ENCODE data around the gene B4GALT3.

The B4GALT3 gene

GRCh38 chr1:161185282-161185682, 8.0 kb upstream of the B4GALT3 start:
- DNase-seq, result peak; percentile 97

DNA sequence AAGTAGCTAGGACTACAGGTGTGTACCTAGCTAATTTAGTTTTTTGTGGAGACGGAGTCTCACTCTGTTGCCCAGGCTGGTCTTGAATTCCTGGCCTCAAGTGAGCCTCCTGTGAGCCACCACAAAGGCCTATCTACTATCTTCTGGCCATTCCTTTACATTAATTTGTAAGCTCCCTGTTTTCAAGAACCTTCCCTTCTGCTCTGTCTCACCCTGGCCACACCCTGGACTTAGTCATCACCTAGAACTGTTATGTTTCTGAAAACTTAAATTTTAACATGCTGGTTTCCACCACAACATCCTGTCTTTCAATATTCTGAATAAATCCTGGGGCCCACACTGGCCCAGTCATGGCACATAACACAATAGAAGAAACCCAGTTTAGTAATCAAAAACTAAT, 4.9 kb upstream of the B4GALT3 start:
- no peak for DNase-seq

DNA sequence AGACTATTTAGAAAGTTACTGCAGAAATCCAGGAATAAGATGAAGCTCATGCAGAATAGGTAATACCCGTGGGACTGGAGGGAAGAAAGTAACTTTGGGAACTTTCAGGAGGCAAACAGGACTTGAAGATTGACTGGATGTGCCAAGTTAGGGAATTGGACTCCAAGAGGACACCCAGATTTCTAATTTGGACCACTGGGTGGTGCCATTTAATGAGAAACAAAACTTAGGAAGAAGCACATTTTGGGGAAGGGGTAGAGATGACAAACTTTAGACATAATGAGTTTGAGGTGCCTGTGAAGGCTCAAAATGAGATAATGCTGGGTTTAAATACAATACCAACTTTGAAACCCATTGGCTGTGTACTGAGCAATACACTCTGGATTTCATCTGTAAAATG, 3.3 kb upstream of the B4GALT3 start:
- DNase-seq, result no peak

DNA sequence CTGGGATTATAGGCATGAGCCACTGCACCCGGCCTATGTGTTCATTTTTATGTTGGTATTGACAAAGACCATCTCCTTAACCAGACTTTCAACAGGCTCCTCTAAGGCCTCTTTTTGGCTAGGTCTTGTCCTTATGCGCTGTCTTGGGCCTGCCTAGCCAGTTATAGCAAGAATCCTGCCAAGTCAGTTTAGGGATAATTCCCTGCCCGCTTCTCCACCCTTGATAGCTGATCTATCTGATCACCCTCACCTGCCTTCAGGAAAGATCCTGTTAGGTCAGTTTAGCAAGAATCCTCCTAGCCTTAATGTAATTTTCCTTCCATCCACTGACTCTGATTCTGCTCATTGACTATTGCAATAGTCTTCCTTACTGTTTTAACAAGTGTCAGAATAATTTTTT, 2.4 kb upstream of the B4GALT3 start:
- no peak for DNase-seq

DNA sequence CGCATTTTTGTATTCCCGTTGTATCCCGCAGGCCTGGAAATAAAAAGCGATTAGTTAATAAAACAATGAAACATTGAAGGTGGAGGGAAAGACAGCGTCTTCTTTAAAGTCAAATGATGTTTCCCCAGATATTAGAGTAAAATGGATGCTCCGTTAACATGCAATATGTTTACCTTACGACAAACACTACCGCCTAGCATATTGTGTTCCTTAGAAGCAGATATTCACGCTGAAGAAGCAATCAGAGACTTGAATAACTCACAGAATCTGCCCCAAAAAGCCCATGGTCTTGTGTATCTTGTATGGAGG, 583 bp upstream of the B4GALT3 start:
- DNase-seq, result no peak

GRCh38 chr1:161176468-161177111, 717 bp downstream of the B4GALT3 start:
- no peak for DNase-seq

DNA sequence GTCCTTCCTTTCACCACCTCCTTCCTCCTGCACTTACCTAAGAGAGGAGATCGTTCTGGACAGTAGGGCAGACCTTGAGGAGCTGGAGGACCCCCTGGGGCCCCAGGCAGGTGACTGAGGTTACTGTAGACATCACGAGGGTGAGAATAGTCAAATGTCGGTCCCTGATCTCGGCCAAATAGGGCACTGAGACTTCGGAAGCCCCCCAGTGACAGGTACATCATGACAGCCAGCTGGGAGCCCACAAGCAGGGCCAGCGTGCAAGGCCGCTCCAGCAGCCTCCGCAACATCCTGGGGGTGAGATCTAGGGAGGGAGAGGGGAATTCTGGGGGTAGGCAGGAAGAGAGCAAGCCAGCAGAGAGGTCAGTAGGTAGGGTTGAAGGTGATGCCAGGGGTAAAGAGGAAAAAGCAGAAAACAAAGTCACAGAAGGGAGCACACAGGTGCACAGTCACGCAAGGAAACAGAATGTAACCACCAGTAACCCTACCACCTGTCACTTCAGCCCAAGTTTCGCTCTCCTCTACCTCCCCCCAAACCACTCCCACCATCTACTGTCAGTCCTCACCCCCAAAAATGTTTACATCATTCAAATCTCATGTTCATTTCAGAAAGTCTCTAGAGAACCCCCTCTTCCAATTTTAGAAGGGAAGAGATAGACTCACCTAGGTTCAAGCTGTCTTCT, 1.4 kb downstream of the B4GALT3 start:
- peak; percentile 56 for DNase-seq

- DNase-seq, result no peak
These were observed 2.4 kb downstream of the B4GALT3 start for GRCh38 chr1:161174911-161175310.

GRCh38 chr1:161173711-161174110, 3.6 kb downstream of the B4GALT3 start:
- no peak for DNase-seq

GRCh38 chr1:161172776-161173376, 4.4 kb downstream of the B4GALT3 start:
- no peak for DNase-seq

GRCh38 chr1:161172349-161172748, 5.0 kb downstream of the B4GALT3 start:
- no peak for DNase-seq

GRCh38 chr1:161171696-161172095, 5.6 kb downstream of the B4GALT3 start:
- DNase-seq, result no peak

GRCh38 chr1:161171191-161171590, 6.1 kb downstream of the B4GALT3 start:
- DNase-seq, result no peak

DNA sequence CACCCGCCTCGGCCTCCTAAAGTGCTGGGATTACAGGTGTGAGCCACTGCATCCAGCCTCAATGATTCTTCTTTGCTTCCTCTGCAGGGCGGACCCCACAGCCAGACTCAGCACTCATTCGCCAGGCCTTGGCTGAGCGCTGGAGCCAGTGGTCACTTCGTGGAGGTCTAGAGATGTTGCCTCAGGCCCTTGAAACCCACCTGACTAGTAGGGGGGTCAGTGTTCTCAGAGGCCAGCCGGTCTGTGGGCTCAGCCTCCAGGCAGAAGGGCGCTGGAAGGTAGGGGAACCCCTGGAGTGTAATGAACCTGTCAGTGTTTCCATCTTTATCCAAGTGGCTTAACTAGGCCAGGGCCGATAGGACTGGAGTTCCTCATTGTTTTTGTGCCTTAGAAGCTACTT, 8.4 kb downstream of the B4GALT3 start:
- no peak for DNase-seq

DNA sequence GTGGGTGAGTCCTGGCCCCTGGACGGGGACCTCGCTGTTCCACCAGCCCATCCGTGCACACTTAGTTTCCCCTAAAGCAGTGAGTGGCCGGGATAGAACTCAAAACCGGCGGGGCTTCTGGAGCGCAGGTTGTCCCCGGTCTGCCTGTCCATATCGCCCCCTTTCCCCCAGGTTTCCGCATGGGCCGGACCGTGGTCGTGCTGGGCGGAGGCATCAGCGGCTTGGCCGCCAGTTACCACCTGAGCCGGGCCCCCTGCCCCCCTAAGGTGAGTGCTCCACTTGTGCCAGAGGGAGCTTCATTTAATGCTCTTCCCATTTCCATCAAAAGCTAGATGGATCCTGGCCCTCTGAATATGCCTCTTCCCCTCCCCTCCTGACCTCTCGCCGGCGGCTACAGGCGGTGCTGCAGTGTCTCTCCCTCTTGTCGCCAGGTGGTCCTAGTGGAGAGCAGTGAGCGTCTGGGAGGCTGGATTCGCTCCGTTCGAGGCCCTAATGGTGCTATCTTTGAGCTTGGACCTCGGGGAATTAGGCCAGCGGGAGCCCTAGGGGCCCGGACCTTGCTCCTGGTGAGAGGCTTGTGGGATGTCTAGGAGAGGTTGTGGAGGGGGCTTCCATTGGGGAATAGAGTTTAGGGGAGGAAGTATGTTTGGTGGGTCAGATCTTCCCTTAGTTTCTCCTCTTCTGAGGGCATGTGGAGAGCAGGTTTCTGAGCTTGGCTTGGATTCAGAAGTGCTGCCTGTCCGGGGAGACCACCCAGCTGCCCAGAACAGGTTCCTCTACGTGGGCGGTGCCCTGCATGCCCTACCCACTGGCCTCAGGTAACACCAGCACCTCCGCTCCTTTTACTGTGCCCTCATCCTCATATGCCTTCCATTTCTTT, 10.4 kb downstream of the B4GALT3 start:
- peak; percentile 48 for DNase-seq

DNA sequence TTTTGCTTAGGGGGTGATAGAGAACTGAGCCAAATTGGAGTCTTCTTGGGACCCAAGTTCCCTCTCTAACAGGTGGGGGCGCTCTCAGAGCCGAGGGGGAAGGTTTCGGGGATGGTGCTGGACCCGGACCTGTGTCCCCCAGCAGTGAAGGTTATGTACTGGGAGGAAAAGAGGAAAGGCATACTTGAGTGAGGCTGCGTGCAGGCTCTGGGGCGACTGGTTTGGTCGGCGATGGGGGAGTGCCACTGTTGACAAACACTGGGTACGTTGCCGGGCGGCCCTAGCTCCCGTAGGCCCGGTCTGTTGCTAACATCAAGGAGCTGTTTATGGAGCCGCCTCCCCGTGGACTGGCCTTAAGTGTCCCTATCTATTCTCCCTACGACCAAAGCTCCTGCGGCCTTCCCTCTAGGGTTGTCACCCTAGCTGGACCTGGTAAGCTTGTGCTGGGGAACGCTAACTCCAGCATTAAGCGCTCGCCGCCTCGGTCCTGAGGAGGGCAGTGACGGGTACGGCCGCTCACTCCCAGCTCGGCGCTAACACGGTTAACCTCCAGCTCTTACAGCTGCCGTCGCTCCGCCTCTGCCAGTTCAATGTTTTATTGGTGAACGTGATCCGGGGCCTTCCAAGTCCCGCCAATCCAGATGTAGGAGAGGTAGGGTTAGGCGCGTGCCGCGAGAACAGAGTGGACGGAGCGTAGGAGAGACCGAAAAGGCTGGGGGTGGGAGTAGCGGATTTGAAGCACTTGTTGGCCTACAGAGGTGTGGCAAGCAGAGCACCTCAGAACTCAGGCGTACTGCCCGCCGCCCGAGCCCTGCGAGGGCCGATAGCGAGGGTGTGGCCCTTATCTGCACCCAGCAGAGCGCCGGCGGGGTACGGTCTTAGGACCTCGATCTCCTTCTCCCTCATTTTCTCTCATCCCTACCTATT, 11.3 kb downstream of the B4GALT3 start, which contains the start of gene PPOX:
PPOX (plus strand) TSS at position 685 of the 927 bp plus-strand sequence. CDS start 422 bp downstream, outside the sequence.
- peak; percentile 99 for DNase-seq

DNA sequence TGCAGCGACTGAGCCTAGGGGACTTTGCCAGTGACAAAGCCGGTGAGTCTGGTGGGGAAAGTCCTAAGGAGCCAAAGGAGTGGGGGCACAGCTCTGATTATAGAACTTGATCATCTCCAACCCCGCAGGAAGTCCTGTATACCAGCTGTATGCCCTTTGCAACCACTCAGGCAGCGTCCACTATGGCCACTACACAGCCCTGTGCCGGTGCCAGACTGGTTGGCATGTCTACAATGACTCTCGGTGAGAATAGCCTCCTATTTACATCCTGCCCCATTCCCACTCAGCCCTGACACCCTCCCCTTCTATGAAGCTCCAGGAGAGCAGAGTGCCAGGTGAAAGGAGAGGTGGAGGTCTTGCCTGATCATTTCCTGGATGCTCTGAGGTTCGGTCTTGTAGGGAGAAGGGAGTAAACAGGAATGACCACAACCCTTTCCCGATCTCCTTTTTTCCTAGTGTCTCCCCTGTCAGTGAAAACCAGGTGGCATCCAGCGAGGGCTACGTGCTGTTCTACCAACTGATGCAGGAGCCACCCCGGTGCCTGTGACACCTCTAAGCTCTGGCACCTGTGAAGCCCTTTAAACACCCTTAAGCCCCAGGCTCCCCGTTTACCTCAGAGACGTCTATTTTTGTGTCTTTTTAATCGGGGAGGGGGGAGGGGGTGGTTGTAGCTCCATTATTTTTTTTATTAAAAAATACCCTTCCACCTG, 12.3 kb downstream of the B4GALT3 start:
- no peak for DNase-seq

GRCh38 chr1:161163793-161164192, 13.5 kb downstream of the B4GALT3 start:
- DNase-seq, result no peak

DNA sequence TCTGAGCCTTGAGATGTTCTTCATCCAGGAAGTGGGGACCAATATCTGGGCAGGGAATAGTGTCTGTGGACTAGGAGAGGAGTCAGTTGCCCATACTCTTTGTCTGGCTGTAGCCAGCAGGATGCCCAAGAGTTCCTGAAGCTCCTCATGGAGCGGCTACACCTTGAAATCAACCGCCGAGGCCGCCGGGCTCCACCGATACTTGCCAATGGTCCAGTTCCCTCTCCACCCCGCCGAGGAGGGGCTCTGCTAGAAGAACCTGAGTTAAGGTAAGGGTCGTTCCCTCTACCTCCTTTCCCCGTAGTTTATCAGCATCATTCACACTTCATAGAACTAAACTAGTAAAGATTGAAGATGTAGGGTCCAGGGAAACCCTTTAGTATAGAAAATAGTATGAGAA, 14.5 kb downstream of the B4GALT3 start:
- DNase-seq, result no peak

GRCh38 chr1:161162052-161162451, 15.3 kb downstream of the B4GALT3 start:
- DNase-seq, result no peak

GRCh38 chr1:161161652-161162051, 15.7 kb downstream of the B4GALT3 start:
- no peak for DNase-seq

Measured in RPMI8226 (cell line).